ENCODE measurements around the gene ERC2.

Gene ERC2

DNA sequence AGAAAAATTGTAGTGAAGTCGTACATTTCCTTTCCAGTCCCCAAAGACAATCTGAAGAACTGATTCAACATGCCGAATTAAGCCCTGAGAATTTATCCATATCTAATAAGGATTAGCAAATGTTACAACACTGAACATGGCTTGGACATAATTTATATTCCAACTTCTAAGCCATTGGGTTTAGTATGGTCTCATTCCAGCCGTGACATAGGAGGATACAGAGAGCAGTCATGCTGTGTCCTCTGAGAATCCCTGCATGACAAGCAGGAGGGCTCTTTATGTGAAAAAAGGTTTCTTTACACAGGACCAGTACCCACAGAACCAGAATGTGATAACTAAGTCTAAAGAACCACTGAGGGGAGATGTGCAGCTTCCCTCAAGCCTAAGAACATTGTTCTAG lies 749.3 kb downstream of the ERC2 start:
- no peak for TF ChIP-seq POLR2AphosphoS5 (IDR thresholded peaks at IDR 0.05; ENCODE audit: low read depth, low read length)
- no peak for TF ChIP-seq POLR2A (IDR thresholded peaks at IDR 0.05; ENCODE audit: low read depth, low read length)
- TF ChIP-seq SPI1 (IDR thresholded peaks at IDR 0.05; ENCODE audit: low read depth, low read length), result no peak
- no peak for TF ChIP-seq TAF1 (IDR thresholded peaks at IDR 0.05; ENCODE audit: low read depth, low read length)
- TF ChIP-seq POU2F2 (IDR thresholded peaks at IDR 0.05; ENCODE audit: low read depth, low read length), result no peak
- no peak for TF ChIP-seq PAX5 (IDR thresholded peaks at IDR 0.05; ENCODE audit: insufficient read depth, low read length, severe bottlenecking)
- no peak for DNase-seq (ENCODE audit: insufficient read length, low spot score)
- FAIRE-seq, result no peak

DNA sequence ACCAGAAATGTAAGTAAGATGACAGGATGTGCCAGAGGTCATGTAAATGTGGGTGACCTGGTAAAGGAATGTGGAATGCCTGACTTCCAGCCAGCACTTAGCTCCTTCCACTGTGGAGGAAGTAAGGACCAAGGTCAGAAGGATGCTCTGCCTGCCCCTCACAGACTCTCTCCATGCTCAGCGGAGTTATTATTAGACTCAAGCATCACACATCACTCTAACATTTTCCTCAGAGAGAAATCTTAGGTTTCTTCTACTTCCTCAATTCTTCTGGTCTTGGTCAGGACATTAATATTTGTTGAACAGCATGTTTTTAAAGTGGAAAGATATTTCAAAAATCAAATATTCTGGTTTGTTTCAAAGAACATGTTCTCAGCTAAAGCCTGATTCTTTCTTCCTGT lies 749.7 kb downstream of the ERC2 start:
- TF ChIP-seq SPI1 (IDR thresholded peaks at IDR 0.05; ENCODE audit: low read depth, low read length) (no peak), POLR2A (IDR thresholded peaks at IDR 0.05; ENCODE audit: low read depth, low read length) (no peak), TAF1 (IDR thresholded peaks at IDR 0.05; ENCODE audit: low read depth, low read length) (no peak), POLR2AphosphoS5 (IDR thresholded peaks at IDR 0.05; ENCODE audit: low read depth, low read length) (no peak), POU2F2 (IDR thresholded peaks at IDR 0.05; ENCODE audit: low read depth, low read length) (no peak), PAX5 (IDR thresholded peaks at IDR 0.05; ENCODE audit: insufficient read depth, low read length, severe bottlenecking) (no peak)
- DNase-seq (ENCODE audit: insufficient read length, low spot score) (no peak), FAIRE-seq (peak; percentile 74)

DNA sequence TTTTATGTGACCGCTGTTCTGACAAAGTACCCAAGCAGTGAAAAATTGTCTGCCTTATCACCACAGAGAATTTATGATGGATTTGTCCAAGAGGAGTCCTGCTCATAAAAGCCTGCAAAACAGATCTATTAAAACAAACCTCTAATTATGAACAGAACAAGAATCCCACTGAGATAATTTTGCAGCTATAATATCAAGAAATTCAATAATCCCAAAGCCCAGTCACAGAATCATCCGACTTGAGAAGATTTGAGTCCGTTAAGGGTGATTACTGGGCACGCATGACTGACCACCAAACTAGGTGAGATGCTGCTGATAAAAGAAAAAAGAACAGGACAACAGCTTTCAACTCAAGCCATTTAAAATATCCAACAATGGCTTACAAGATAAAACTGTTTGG lies 750.2 kb downstream of the ERC2 start:
- no peak for DNase-seq (ENCODE audit: insufficient read length, low spot score)
- no peak for TF ChIP-seq POU2F2 (IDR thresholded peaks at IDR 0.05; ENCODE audit: low read depth, low read length)
- TF ChIP-seq PAX5 (IDR thresholded peaks at IDR 0.05; ENCODE audit: insufficient read depth, low read length, severe bottlenecking), result peak; percentile 37
- FAIRE-seq, result no peak

DNA sequence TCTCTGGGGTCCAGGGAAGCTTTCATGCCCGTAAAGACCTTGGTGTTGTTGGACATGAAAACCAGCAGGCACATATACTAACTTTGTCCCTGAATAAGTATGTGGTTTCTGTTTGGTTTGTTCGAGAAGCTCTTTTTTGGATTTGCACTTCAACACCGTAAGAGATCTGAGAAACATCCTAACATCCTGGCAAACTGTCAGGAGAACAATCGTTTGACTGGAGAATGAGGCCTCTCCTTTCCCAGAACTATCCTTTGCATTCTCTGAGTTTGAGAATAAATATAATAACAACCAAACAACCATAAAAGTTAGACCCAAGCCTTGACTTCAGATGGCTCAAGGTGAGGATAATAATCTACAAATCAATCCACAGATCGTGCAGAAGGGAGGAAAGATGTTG lies 750.8 kb downstream of the ERC2 start:
- DNase-seq (ENCODE audit: insufficient read length, low spot score) (no peak), FAIRE-seq (no peak)
- TF ChIP-seq SPI1 (IDR thresholded peaks at IDR 0.05; ENCODE audit: low read depth, low read length) (no peak), POLR2AphosphoS5 (IDR thresholded peaks at IDR 0.05; ENCODE audit: low read depth, low read length) (no peak), POU2F2 (IDR thresholded peaks at IDR 0.05; ENCODE audit: low read depth, low read length) (no peak), PAX5 (IDR thresholded peaks at IDR 0.05; ENCODE audit: insufficient read depth, low read length, severe bottlenecking) (no peak), POLR2A (IDR thresholded peaks at IDR 0.05; ENCODE audit: low read depth, low read length) (no peak), TAF1 (IDR thresholded peaks at IDR 0.05; ENCODE audit: low read depth, low read length) (no peak)

DNA sequence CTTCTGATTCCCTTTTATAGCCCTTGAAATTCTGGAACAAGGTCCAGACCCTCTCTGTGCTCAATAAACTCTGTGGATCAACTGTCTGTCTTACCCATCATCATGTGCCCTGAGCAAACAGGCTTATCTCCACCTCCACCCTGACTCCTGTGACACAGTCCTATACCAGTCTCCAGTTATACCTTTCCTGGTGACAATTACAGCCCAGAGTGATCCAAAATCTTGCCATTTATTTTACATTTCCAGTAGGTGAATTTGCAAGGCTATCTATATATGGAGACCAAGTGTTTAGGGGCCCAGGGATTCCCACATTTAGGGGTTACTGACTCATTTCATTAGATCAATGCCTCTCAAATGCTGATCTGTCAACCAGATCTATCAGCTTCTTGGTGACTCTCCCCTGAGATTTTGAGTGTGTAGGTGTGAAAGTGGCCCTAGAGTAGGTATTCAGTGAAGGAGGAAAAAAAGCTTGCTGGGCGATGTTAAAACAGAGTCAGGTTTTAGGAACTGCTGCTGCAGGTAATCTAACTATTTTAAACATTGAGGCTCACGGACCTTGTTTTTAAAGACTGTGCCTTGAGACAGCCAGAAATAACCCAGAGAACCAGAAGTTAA lies 751.5 kb downstream of the ERC2 start:
- FAIRE-seq, result no peak
- TF ChIP-seq TAF1 (IDR thresholded peaks at IDR 0.05; ENCODE audit: low read depth, low read length) (no peak), POU2F2 (IDR thresholded peaks at IDR 0.05; ENCODE audit: low read depth, low read length) (no peak), POLR2A (IDR thresholded peaks at IDR 0.05; ENCODE audit: low read depth, low read length) (no peak), POLR2AphosphoS5 (IDR thresholded peaks at IDR 0.05; ENCODE audit: low read depth, low read length) (no peak), SPI1 (IDR thresholded peaks at IDR 0.05; ENCODE audit: low read depth, low read length) (no peak), PAX5 (IDR thresholded peaks at IDR 0.05; ENCODE audit: insufficient read depth, low read length, severe bottlenecking) (no peak)
- no peak for DNase-seq (ENCODE audit: insufficient read length, low spot score)

DNA sequence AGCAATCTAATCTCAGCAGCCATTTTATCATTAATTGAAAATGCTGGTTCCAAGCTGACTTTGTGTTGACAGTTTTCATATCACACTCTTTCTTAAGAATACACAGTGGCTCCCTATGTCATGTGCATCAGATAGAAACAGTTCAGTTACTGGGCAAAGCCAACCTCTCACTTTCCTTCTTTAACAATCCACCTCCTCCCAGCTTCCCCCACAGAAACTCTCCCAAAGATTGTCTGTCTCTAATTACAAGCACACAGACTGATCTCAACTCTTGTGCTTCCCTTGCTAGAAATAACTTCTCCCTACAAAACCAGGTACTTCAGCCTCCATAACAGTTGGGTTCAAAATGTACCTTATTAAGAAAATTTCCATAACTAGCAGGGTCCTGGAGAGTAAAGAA lies 752.2 kb downstream of the ERC2 start:
- DNase-seq (ENCODE audit: insufficient read length, low spot score) (no peak), FAIRE-seq (no peak)
- TF ChIP-seq POU2F2 (IDR thresholded peaks at IDR 0.05; ENCODE audit: low read depth, low read length), result no peak
- no peak for TF ChIP-seq POLR2A (IDR thresholded peaks at IDR 0.05; ENCODE audit: low read depth, low read length)
- TF ChIP-seq PAX5 (IDR thresholded peaks at IDR 0.05; ENCODE audit: insufficient read depth, low read length, severe bottlenecking), result no peak
- TF ChIP-seq POLR2AphosphoS5 (IDR thresholded peaks at IDR 0.05; ENCODE audit: low read depth, low read length), result no peak
- no peak for TF ChIP-seq SPI1 (IDR thresholded peaks at IDR 0.05; ENCODE audit: low read depth, low read length)
- TF ChIP-seq TAF1 (IDR thresholded peaks at IDR 0.05; ENCODE audit: low read depth, low read length), result no peak

DNA sequence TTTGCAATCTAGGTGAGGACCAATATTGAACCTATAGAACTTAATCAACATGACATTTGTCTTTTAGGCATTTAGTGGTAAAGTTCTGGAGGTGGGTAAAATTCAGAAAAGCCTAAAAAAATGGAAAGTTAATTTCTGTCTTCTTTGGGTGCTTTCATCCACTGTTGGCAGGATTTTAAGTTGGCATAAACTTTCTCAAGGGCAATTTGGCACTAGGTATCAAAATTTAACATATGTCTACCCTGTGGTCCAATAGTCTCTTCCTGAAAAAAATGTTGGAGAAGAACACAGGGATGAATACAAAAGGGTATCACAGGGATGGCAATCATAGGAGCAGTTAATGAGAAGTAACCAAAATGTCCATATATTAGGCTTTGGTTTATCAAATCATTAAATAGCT lies 754.2 kb downstream of the ERC2 start:
- no peak for DNase-seq (ENCODE audit: insufficient read length, low spot score)
- TF ChIP-seq PAX5 (IDR thresholded peaks at IDR 0.05; ENCODE audit: insufficient read depth, low read length, severe bottlenecking), result no peak
- no peak for TF ChIP-seq POLR2A (IDR thresholded peaks at IDR 0.05; ENCODE audit: low read depth, low read length)
- TF ChIP-seq POU2F2 (IDR thresholded peaks at IDR 0.05; ENCODE audit: low read depth, low read length), result no peak
- no peak for TF ChIP-seq POLR2AphosphoS5 (IDR thresholded peaks at IDR 0.05; ENCODE audit: low read depth, low read length)
- no peak for TF ChIP-seq TAF1 (IDR thresholded peaks at IDR 0.05; ENCODE audit: low read depth, low read length)
- TF ChIP-seq SPI1 (IDR thresholded peaks at IDR 0.05; ENCODE audit: low read depth, low read length), result no peak
- no peak for FAIRE-seq

DNA sequence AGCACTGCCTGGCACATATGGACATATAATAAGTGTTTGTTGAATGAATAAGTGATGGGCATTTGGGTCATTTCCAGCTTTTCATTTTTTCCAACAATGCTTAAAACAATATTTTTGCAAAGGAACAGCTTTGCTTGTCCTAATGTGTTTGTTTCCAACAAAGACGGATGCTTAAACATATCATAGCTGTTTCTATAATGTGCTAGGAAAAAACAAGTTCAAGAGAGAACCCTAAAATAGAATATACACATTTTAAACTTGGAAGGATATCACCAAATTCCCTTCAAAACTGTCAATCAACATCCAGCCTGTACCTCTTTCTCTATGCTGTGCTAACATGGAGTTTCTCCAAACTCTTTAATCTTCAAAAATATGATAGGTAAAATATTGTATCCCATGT lies 756.6 kb downstream of the ERC2 start:
- TF ChIP-seq POU2F2 (IDR thresholded peaks at IDR 0.05; ENCODE audit: low read depth, low read length) (no peak), POLR2AphosphoS5 (IDR thresholded peaks at IDR 0.05; ENCODE audit: low read depth, low read length) (no peak), SPI1 (IDR thresholded peaks at IDR 0.05; ENCODE audit: low read depth, low read length) (no peak), PAX5 (IDR thresholded peaks at IDR 0.05; ENCODE audit: insufficient read depth, low read length, severe bottlenecking) (no peak), POLR2A (IDR thresholded peaks at IDR 0.05; ENCODE audit: low read depth, low read length) (no peak), TAF1 (IDR thresholded peaks at IDR 0.05; ENCODE audit: low read depth, low read length) (no peak)
- FAIRE-seq, result no peak
- no peak for DNase-seq (ENCODE audit: insufficient read length, low spot score)

DNA sequence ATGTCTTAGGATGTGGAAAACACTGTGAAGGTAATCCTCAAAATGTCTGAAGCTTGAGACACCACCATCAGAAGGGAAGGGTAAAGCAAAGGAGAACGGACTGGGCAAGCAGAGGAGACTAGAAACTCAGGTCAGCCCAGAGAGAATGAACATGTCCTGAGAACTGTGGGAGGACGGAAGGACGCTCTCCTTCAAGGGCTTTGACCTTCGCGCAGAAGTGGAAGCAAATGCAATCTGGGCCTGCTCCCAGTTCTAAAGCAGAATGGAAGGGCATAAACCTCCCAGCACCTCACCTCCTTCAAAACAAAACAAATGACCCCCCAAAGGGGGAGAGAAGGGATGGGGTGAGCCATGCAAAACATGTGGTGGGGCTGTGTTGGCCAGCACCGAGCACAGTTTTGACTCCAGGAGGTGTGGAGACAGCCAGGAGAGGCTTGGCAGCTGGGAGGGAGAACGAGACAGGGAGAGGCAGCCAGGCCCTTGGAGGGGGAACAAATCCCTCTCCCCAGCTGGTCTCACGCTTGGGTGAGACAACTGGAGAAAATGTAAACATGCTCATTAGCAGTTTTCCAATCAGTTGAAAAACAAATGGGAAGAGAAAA lies 758.8 kb downstream of the ERC2 start:
- TF ChIP-seq POLR2AphosphoS5 (IDR thresholded peaks at IDR 0.05; ENCODE audit: low read depth, low read length) (no peak), PAX5 (IDR thresholded peaks at IDR 0.05; ENCODE audit: insufficient read depth, low read length, severe bottlenecking) (no peak), POLR2A (IDR thresholded peaks at IDR 0.05; ENCODE audit: low read depth, low read length) (no peak), TAF1 (IDR thresholded peaks at IDR 0.05; ENCODE audit: low read depth, low read length) (no peak), POU2F2 (IDR thresholded peaks at IDR 0.05; ENCODE audit: low read depth, low read length) (no peak), SPI1 (IDR thresholded peaks at IDR 0.05; ENCODE audit: low read depth, low read length) (no peak)
- FAIRE-seq, result no peak
- no peak for DNase-seq (ENCODE audit: insufficient read length, low spot score)

DNA sequence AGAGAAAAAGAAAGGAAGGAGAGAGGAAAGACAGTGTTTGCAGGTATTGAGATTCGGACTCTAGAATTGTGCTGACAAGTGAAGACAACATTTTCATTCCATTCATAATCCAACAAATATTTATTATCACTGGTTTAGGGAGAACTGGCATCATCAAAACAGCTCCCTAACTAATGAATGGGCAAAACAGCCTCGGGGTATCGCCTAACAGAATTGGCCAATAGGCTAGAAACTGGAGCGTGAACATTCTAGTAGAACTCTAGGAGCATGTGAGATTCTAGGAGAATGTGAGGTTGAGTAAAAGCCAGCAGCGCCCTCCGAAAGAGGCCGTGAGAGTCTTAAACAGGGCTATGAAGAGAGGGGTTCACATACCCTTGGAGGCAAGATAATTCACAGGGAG lies 759.3 kb downstream of the ERC2 start:
- FAIRE-seq, result no peak

More for the DNA sequence above, 759.3 kb downstream of the ERC2 start:
- TF ChIP-seq SPI1 (IDR thresholded peaks at IDR 0.05; ENCODE audit: low read depth, low read length) (no peak), POLR2A (IDR thresholded peaks at IDR 0.05; ENCODE audit: low read depth, low read length) (no peak), TAF1 (IDR thresholded peaks at IDR 0.05; ENCODE audit: low read depth, low read length) (no peak)
- DNase-seq (ENCODE audit: insufficient read length, low spot score), result no peak
